Stomach smooth muscle (tissue), 2 donors: ENCODE measurements around the gene MOK.

Experiments used
- H3K27ac ChIP-seq: one replicate; pipeline ENCODE4 v1.7.0; 2013; ENCODE audit warnings: mild to moderate bottlenecking, low read length, inconsistent platforms
- H3K27me3 ChIP-seq, 2 donors: one replicate each; pipeline ENCODE4 v1.7.0; 2013; ENCODE audit warnings: low read length in 2 of 2; ENCODE audit not compliant: insufficient read depth in 2 of 2, control insufficient read depth in 1 of 2
- H3K36me3 ChIP-seq, 2 donors: one replicate each; pipeline ENCODE4 v1.7.0; 2013; ENCODE audit warnings: low read length in 2 of 2; ENCODE audit not compliant: control insufficient read depth in 2 of 2, insufficient read depth in 2 of 2
- H3K4me1 ChIP-seq: one replicate; pipeline ENCODE4 v1.7.0; 2013; ENCODE audit warnings: low read length; ENCODE audit not compliant: control insufficient read depth, insufficient read depth
- H3K4me3 ChIP-seq, 2 donors: one replicate each; pipeline ENCODE4 v1.7.0; 2013; ENCODE audit warnings: low read length in 2 of 2
- H3K9ac ChIP-seq, 2 donors: one replicate each; pipeline ENCODE4 v1.7.0; 2013; ENCODE audit warnings: low read length in 2 of 2, mild to moderate bottlenecking in 1 of 2
- H3K9me3 ChIP-seq, 2 donors: one replicate each; pipeline ENCODE4 v1.7.0; 2013; ENCODE audit warnings: low read length in 2 of 2; ENCODE audit not compliant: control insufficient read depth in 2 of 2
- donor health status: healthy.
- donor health status: Pancreatic carcinoma.

The MOK gene

DNA sequence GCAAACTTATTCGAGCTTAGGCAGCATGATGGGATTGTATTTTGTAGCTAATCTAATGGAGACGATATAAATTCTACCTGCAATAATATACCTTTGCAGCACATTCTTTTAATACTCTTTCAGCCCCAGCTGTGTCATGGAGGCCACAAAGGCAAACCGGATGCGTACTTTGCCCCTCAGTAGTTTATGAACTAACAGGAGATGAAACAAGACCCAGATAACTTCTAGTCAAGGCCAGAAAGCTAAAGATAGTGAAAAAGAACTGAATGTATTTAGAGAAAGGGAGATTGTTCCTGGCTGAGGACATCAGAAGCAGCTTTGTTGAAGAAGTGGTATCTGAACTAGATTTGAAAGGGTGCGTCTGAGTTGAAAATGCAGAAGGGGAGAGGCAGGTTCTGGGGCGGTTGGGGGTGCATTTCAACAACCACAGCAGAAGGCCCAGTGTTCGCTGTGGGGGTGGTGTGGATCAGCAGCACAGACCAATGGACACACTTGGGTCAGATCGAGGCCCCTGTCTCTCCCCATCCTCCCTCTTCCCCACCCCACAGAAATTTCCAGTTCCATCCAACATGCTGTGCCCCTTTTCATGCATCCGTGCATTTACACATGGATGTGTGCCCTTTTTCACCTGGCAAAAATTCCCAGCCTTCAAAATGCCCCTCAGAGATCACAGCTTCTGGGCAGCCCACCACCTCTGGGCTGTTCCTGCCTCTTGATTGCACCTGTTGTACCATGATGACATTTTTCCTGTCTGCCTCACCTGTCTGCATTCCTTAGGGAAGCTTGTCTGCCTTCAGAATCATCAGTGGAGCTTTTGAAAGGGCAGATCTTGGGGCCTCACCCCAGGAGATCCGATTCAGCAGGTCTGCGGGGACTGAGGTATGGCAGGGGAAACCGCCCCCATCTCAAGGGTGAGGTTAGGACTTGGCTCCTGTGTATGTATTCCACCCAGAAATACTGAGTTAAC is 16.8 kb upstream of the MOK start:
- Histone ChIP-seq H3K4me3 (no peak overlapping the region), H3K9me3 (no peaks in the 10 kb centered on the region), H3K27ac (no peak overlapping the region), H3K36me3 (peaks cover 0 to 8% of the 10 kb centered on the region in 2 donors), H3K27me3 (no peaks in the 10 kb centered on the region), H3K9ac (no peak overlapping the region), H3K4me1 (peaks cover 28% of the 10 kb centered on the region)

DNA sequence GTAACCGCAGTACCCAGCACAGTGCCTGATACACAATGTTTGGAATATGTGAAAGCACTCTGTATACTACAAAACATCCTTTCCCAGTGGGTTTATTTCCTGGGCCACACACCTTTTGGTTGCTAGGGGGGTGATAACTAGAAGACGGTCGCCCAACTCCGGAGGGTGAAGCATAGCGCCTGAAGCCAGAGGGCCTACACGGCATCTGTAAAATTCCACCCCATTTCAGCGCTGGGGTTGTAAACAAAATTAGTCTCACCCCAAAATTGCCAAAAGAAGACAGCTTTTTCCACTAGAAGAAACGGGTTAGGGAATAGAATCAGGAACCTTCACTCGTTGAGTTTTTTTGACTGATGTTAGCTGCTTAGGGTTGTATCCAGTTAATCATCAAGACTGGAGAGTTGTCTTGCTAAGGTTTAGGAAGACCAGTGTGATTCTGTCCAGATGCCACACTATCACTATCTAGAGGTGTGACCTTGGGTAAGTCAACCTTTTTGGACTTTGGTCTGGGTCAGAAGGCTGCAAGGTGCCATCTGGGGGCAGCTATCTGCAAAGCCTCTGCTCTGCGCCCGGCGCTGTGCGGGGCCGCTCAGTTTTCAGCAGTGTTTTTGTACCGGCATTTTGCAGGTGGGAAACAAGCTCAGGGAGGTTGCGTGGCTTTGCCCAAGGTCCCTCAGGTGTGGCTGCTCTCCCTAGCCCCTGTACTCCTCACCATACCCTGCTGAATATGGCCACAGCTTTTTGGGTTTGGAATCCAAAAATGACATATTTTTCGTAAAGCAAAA is 15.9 kb upstream of the MOK start:
- H3K4me1 ChIP-seq = peaks cover 36% of the 10 kb centered on the region
- peak overlapping the region; percentile 95 to 98 for H3K9ac ChIP-seq
- no peaks in the 10 kb centered on the region for H3K27me3 ChIP-seq
- peaks cover 0 to 3% of the 10 kb centered on the region in 2 donors for H3K36me3 ChIP-seq
- H3K27ac ChIP-seq = peak overlapping the region; percentile 87
- no peaks in the 10 kb centered on the region for H3K9me3 ChIP-seq
- H3K4me3 ChIP-seq = peak overlapping the region; percentile 83 to 93

GRCh38 chr14:102320033-102320660 is 15.2 kb upstream of the MOK start:
- peak overlapping the region; percentile 87 for H3K27ac ChIP-seq
- H3K9ac ChIP-seq = peak overlapping the region; percentile 95 to 98
- no peaks in the 10 kb centered on the region for H3K9me3 ChIP-seq
- peak overlapping the region; percentile 83 to 93 for H3K4me3 ChIP-seq
- H3K36me3 ChIP-seq = no peaks in the 10 kb centered on the region
- H3K27me3 ChIP-seq = no peaks in the 10 kb centered on the region
- peaks cover 36% of the 10 kb centered on the region for H3K4me1 ChIP-seq

GRCh38 chr14:102319351-102320032 is 14.5 kb upstream of the MOK start, which contains the start of gene ZNF839:
ZNF839 (plus strand) TSS chr14:102319746; CDS start chr14:102319766, 20 bp downstream.
- Histone ChIP-seq H3K4me1 (peaks cover 40% of the 10 kb centered on the region), H3K36me3 (no peaks in the 10 kb centered on the region), H3K9ac (peak within 1 kb of the TSS; percentile 95 to 98), H3K27me3 (no peaks in the 10 kb centered on the region), H3K9me3 (no peaks in the 10 kb centered on the region), H3K4me3 (peak within 1 kb of the TSS; percentile 83 to 93), H3K27ac (peak within 1 kb of the TSS; percentile 96)

GRCh38 chr14:102318781-102319276 is 13.9 kb upstream of the MOK start:
- Histone ChIP-seq H3K4me1 (peaks cover 46% of the 10 kb centered on the region), H3K9ac (peak overlapping the region; percentile 95 to 98), H3K27ac (peak overlapping the region; percentile 96), H3K9me3 (no peaks in the 10 kb centered on the region), H3K36me3 (no peaks in the 10 kb centered on the region), H3K4me3 (peak overlapping the region; percentile 83 to 93), H3K27me3 (no peaks in the 10 kb centered on the region)

- peaks cover 46% of the 10 kb centered on the region for H3K4me1 ChIP-seq
- H3K36me3 ChIP-seq = no peaks in the 10 kb centered on the region
- H3K4me3 ChIP-seq = peak overlapping the region; percentile 74 to 78
- no peaks in the 10 kb centered on the region for H3K27me3 ChIP-seq
- peak overlapping the region; percentile 71 for H3K27ac ChIP-seq
- H3K9me3 ChIP-seq = no peaks in the 10 kb centered on the region
- H3K9ac ChIP-seq = peak overlapping the region in 1 of 2 donors; percentile 65
Observed at GRCh38 chr14:102317564-102318248, 12.7 kb upstream of the MOK start.

- no peaks in the 10 kb centered on the region for H3K9me3 ChIP-seq
- H3K27me3 ChIP-seq = no peaks in the 10 kb centered on the region
- peak overlapping the region; percentile 71 for H3K27ac ChIP-seq
- H3K4me3 ChIP-seq = peak overlapping the region; percentile 74 to 78
- peak overlapping the region; percentile 65 to 69 for H3K9ac ChIP-seq
- no peaks in the 10 kb centered on the region for H3K36me3 ChIP-seq
- peaks cover 46% of the 10 kb centered on the region for H3K4me1 ChIP-seq
Observed at GRCh38 chr14:102316743-102317563, 12.0 kb upstream of the MOK start.

DNA sequence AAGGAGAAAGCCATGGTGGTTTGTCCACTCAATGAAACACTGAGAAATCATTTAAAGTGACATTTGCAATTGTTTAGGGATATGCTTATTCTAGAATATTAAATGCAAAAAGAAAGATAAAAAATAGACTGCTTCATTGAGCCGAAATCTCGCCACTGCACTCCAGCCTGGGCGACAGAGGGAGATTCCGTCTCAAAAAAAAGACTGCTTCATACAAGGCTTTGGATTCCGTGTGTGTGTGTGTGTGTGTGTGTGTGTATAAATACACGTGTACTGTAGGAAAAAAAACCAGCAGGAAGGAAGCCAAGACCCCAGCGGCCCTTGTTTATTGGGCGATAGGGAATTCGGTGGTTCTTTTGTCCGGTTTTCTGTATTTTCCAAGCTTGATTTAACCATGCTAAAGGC is 11.4 kb upstream of the MOK start:
- Histone ChIP-seq H3K9ac (peak overlapping the region; percentile 57 to 69), H3K4me3 (peak overlapping the region; percentile 68 to 78), H3K27me3 (no peaks in the 10 kb centered on the region), H3K27ac (peak overlapping the region; percentile 67), H3K4me1 (peaks cover 46% of the 10 kb centered on the region), H3K36me3 (no peaks in the 10 kb centered on the region), H3K9me3 (no peaks in the 10 kb centered on the region)

- Histone ChIP-seq H3K9ac (no peak overlapping the region), H3K27me3 (no peaks in the 10 kb centered on the region), H3K27ac (no peak overlapping the region), H3K4me1 (peaks cover 40% of the 10 kb centered on the region), H3K4me3 (no peak overlapping the region), H3K36me3 (no peaks in the 10 kb centered on the region), H3K9me3 (no peaks in the 10 kb centered on the region)
Observed at GRCh38 chr14:102315121-102315520, 10.2 kb upstream of the MOK start.
